Activated T-cell treated with anti-CD3 and anti-CD28 coated beads for 24 hours (primary cell): Measurements from ENCODE around the gene PUM1.

Experiments used
- DNase-seq: peaks from one replicate; pipeline ENCODE4 v3.0.0-alpha.2; 2020; ENCODE audit warnings: low read depth

Gene PUM1

DNA sequence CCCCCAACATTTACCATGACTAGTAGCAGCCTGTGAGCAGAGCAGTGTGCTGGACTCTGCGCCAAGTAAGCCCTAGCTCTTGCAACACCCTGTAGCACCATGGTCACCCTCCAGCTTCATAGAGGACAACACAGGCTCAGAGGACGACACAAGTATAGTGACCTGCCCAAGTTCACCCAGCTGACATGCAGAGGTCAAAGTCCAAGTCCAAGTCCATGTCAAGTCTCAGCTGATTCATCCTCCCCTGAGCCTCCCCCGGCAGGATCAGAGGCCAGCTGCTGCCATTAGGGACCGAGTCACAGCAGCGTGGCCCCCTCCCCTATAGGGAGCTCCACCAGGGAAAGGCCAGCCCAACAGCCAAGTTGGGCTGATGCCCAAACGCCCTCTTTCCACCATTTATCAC, 172.8 kb downstream of the PUM1 start:
- DNase-seq, result no peak

DNA sequence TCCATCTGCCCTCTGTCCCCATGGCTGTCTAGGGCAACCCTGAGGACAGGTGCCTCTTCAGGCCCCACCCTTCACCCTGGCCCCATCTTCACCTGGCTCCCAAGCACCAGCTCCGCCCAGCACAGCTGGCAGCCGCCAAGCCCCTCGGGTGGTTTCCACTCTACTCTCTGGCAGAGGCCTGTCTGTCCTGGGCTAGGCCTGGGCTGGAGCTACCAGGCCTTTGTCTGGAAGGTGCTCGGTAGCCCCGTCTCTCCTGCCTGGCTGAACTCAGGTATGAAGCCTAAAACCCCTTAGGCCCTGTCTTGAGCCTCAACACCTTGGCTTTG, 174.3 kb downstream of the PUM1 start:
- DNase-seq, result no peak

DNA sequence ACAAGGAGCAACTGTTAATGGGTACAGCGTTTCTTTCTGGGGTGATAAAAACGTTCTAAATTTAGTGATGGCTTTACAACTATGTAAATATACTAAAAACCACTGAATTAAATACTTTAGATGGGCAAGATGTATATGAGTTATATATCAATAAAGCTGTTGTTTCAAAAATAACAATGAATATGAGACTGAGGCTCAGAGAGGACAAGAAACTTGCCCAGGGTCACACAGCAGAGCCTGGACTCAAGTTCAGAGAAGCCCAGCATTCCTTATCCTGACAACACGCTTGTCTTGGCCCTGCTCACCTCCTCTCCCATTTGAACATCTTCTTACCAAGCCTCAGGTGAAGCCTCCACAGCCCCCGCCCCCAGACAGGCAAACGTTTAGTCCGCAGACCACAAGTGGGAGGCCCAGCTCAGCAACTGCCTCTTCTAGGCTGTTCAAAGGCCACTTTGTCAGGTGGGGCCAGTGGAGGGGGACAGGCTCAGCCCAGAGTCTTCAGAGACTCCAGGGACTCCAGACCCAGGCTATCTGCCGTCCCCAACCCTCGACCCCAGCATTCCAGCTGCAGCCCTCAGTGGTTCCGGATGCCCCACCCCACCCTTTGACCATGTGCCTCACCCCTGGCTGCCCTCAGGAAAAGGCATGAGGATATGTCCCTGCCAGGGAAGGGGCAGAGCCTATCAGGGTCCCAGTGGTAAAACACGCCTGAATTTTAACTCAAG, 174.9 kb downstream of the PUM1 start:
- no peak for DNase-seq

DNA sequence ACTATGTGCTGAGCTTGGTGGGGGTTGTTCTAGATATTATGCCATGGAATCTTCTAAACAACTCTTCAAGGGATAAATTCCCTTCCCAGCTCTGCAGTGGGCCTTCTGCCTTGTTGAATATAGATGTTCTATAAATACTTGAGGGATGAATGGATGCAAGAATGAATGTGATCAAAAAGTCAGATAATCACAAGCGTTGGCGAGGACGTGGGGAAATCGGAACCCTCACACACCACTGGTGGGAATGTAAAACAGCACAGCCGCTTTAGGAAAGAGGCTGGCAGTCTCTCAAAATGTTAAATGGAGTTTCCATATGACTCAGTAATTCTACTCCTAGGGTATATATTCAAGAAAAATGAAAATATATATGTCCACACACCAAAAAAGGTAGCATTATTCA, 176.0 kb downstream of the PUM1 start:
- DNase-seq, result no peak

DNA sequence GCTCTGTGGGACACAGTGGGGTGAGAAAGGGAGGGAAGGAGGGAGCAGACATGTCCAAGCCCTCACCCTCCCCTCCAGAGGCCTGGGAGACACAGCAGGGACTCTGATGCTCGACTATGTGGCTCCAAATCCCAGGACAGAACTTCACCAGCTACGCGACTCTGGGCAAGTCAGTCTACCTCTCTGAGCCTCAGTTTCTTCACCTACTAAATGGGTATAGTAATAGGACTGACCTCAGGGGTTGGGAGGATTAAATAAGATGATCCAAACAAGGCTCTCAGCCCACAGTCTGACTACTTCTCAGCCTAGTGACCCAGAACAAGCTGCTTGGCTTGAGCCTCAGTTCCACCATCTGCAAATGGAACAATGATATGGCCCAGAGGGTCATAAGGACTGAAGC, 176.5 kb downstream of the PUM1 start:
- no peak for DNase-seq

DNA sequence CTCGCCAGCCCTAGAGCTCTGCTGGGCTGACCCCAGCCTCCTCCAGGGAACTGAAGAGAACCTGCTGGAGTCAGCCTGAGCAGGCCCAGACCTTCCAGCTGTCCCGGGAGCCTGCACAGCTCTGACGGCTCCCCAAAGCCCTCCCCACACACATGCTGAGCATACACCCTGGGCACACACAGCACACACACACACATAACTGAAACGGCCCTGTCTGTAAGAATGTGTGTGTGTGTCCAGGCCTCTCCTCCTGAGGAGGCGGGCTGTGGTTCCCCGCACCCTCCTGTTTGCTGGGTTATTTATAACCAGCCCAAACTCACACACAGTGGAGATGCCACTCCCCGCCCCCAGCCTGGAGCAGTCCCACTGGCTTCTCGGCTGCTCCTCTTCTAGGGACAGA, 177.1 kb downstream of the PUM1 start:
- DNase-seq, result no peak

DNA sequence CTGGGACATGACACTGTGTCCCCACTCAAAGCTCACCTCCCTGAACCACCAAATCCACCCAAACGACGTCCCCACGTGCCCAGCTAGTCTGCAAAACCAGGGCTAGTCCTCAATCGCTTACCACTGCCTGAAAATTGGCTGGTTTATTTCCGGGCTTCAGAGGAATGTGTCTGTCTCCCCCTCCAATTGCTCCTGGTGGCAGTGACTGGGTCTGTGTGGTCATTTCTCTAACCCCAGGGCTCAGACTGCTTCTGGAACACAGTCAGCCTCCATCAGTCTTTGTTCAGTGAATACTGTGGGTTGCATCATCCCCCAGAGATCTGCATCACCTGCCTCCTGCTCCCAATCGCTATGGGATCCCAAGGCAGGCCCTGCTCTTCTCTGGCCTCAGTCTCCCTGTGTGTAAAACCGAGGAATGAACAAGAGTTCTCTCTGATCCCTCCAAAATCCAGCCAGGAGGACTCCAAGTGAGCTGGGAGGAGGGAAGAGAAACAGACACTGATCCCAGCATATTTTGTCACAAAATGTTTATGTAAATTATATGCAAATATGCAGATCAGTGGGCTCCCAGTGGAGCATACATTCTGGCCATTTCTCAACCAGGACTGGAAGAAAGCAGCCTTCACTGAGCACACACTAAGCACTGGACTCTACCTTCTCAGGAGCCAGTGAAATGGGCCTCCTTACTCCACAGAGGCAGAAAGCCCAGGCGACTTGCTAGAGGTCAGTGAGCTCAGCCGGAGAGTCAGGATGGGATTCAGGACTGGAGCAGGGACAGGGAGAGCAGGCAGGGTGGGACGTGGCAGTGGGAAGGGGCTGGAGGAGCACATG, 177.8 kb downstream of the PUM1 start:
- DNase-seq, result no peak

DNA sequence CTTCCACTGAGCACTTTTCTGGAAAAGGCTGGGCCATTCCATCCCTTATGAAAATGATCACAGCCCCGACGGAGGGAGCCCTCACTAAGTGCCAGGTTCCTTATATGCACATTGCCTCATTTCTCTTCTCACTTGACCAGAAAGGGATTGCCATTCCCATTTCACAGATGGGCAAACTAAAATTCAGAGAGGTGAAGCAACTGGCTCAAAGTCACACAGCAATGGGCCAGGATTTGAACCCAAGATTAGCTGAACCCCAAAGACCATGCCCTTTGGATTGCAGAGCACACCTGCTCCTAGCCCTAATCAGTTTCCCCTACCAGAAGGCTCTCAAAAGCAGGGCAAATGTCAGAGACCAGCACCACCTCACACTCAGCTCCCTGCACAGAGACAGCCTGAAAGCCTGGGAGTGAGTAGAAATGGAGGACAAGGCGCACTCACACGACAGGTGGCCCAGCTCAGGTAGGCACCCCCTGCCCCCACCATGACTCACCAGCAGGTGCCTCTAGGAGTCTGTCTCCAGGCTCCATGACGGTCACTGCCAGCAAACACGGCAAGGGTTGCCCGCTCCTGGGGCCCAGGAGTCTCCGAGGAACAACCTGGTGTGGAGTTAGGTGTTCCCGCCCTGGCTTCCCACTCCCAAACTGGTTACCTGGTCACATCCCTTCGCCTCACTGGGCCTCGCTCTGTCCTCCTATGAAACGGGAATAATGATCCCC, 178.6 kb downstream of the PUM1 start:
- DNase-seq, result no peak

DNA sequence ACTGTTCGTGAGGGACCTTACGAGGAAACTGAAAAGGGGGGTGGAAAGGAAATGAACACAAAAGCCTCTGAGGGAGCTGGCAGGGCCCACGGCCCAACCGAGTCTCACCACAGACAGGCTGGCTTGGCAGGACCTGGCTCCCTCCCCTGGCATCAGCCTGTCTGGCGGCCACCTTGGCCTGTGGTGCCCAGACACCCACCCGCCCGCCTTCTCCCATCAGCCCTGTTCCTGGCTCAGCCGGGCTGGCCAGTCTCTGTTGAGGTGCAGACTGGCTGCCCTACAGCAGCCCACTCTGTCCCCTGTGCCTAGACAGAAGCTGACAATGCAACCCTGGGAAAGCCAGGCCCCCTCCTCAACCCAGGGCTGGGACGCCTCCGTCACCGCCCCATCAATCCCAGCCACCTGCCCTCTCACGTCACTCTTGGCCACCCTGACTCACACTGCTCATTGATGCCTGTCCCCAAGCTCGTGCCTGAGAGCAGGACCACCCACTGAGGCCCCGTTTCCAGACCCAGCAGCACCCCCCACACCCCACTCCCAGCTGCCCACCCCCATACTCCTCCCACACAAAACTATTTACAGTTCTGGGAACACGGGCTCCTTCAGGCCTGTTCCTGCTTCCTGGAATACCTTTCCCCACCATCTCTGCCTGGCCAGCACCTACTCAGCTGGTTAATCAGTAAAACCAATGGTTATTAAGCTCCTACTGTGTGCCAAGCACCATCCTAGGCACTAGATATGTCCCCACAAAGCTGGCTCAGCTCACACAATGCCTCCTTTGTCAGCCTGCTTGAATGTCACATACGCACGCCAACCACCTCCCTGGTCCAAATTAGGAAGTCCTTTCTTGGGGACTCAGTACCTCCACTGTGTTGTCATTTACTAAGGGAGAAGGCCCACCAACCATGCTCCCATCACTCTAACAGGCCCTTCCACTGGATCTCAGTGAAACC, 179.7 kb downstream of the PUM1 start:
- DNase-seq, result no peak

DNA sequence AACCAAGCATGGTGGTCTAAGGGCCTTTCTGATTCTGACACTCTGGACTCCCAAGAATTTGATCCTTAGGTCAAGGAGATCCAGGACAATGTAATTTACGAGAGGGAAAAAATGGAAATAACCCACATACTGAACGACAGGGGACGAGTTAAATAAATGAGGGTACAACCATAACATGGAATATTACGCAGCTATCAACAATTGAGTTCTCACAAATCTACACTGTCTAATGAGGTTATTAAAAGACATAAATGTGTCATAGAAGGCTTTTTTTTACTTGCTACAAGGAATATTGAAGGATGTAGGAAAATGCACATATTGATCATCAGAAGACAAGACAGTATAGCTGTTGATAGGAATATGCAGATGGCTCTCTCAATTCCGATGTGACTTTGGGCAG, 180.8 kb downstream of the PUM1 start:
- DNase-seq, result no peak

DNA sequence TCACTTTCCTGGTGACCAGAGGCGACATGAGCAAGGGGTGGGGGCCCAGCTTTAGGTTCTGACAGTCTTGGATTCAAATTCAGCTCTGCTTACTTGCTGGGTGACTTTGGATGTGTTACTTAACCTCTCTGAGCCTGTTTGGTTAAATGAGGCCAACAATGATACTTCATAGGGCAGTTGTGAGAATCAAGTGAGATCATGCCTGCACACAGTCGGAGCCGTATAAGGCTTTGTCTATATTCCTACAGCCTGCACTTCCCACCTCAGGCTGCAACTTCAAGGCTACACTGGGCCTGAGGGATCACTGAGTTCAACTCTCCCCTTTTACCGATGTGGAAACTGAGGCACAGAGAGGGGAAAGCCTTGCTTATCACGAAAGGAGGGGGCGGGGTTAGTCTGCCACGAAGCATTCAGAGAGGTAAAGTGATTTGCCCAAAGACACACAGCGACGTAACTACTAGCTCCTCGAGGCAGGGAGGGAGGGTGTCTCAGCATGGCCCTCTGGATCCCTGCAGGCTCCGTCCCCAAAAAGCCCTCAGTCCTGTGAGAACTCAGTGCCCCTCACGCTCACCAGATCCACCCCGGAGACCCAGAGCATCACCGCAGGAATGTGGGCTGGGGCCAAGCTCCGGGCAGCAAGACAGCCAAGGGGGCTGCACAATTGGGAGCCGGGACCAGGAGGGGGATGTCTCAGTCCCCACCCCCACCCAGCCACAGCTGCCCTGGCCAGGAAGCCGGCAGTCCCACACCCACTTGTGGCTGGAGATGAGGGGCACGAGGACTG, 181.9 kb downstream of the PUM1 start:
- DNase-seq, result no peak

DNA sequence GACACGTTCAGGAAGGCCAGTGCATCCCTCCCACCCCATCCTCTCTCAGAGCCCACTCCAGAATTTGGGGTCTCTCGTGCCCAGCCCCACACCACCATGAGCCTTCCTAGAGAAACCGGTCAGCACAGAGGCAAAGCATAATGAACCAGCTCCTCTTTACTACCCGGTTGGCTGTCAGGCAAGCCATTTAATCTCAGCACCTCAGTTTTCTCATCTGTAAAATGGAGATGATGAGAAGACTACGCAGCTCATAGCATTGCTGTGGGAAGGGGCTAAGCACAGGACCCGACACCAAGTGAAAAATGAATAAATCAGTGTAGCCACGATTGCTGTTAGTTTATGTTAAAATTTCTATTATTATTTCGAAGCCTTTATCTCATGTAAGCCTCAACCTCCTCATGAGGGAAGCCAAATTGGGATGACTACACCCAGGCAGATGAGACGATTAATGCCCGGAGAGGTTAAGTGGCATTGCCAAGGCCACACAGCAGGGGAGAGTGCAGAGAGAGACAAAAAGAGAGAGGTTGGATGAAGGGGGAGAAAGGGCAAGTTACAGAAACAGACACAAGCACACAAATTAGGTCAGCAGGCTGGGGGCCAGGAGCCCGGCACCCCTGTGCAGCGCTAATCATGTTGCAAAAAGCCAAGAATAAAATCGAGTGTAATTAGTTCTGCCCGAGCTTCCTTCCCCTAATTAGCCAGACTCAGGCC, 182.7 kb downstream of the PUM1 start:
- DNase-seq, result no peak
